GM12864 (cell line): ENCODE results near the gene RIN2.

Experiments used
- DNase-seq: peaks from one replicate; pipeline ENCODE4 v3.0.0-alpha.2; 2011; ENCODE audit warnings: low read depth
- H3K4me3 ChIP-seq: 2 replicates; pipeline ENCODE4 v1.5.1; 2011; ENCODE audit warnings: mild to moderate bottlenecking, low read depth, low read length, control low read depth
- TF ChIP-seq, protein P1 (sequence below): IDR thresholded peaks from 2 replicates; pipeline ENCODE4 v1.5.1; 2011; ENCODE audit warnings: low read depth, mild to moderate bottlenecking, moderate library complexity, low read length, control low read depth, inconsistent platforms; ENCODE audit errors: missing control alignments

Gene RIN2

DNA sequence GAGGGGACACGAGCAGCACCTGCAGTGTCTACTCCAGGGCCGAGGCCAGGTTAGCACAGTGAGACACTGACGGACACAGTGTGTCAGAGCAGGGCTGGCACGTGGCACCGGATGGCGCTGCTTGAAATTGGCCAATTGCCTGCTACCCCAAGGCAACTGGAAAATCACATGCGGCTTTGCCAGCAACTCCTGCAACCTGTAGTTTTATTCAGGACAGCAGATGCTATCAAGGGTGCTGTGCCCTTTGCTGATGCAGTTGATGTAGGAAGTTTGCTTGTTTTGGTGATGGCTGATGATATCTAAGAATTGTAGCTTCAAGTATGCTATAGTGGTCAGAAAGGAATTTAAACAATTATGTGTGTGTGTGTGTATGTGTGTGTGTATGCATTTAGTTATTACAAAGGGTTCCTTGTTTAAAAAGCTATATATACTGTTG lies 25.9 kb downstream of the RIN2 start:
- no peak overlapping the region for H3K4me3 ChIP-seq
- TF ChIP-seq, protein P1, sequence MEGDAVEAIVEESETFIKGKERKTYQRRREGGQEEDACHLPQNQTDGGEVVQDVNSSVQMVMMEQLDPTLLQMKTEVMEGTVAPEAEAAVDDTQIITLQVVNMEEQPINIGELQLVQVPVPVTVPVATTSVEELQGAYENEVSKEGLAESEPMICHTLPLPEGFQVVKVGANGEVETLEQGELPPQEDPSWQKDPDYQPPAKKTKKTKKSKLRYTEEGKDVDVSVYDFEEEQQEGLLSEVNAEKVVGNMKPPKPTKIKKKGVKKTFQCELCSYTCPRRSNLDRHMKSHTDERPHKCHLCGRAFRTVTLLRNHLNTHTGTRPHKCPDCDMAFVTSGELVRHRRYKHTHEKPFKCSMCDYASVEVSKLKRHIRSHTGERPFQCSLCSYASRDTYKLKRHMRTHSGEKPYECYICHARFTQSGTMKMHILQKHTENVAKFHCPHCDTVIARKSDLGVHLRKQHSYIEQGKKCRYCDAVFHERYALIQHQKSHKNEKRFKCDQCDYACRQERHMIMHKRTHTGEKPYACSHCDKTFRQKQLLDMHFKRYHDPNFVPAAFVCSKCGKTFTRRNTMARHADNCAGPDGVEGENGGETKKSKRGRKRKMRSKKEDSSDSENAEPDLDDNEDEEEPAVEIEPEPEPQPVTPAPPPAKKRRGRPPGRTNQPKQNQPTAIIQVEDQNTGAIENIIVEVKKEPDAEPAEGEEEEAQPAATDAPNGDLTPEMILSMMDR: no peak
- no peak for DNase-seq

DNA sequence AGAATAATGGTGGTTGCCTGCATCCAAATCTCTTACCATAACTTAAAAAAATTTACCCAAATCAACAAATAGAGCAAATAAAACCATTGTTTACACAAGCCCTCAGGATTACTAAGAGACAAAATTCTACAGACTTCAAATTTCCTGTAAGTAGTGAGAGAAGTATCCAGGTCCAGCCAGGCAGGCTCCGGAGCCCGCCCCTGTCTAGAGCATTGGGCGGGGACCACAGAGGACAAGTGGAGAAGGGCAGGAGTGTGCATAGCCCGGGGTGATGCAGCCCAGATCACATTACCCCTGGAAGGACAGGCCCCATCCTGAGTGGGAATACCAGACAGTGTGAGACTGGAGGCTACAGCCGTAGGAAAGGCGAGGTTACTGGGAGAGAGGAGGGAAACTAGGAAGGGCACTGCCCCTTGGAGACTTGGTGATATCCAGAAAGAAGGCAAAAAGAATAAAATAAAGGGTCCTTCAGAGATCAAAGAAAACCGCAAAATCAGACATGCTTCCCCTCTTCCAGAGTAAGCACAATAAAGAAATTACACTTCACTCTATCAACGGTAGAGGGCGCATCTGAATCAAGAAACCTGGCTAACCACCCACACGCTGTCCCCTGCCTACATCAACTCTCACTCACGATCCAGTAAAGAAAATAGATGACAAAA lies 26.6 kb downstream of the RIN2 start:
- peak; percentile 29 for DNase-seq
- TF ChIP-seq, protein P1: peak; percentile 74
- H3K4me3 ChIP-seq: no peak overlapping the region

DNA sequence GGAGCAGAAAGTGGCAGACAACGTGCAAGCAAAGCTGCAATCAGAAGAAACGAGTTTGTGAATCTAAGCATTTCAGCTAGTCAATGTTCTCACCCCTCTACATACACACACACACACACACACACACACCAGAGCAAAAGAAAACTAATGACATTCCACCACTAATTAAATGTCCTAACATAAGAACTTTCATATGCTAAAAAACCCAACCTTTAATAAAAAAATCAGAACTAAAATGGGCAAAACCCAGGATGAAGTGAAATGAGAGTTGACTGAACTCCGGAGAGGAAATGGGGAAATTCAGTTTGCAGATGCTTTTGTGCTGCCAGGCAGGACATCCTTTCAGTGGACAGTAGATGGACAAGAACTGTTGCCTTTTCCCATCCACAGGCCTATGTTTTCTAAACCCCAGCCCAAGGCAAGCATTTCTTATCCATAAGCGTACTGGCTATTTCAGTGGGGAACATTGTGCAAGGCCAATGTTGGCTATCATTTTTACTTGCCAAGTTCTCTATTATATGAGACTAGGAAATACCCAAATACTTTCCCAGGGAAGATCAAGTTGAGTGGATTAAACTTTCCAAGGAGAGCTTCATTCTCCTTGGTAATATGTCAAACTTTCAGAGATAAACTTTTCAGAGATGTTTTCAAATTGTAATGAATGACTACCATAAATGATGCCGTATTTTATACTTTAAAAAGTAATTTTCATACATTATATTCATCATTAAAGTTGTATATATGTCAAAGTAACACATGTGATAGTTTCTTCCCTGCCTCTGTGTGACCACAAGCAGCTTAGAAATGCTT lies 27.3 kb downstream of the RIN2 start:
- no peak for DNase-seq
- no peak overlapping the region for H3K4me3 ChIP-seq
- TF ChIP-seq, protein P1: no peak

DNA sequence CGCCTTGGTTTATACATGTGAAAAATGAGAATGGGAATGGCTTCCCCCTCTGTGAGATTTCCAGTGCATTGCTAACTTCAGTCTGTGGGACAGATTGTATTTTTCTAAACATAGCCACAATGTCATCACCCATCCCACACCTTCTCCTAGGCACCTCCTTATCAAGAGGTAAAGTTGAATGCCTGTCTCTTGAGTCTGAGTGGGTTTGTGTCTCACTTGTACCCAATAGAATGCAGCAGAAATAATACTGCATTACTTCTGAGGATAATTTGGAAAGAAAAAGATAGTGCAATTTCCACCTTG lies 27.9 kb downstream of the RIN2 start:
- DNase-seq: no peak
- TF ChIP-seq, protein P1: no peak
- no peak overlapping the region for H3K4me3 ChIP-seq

DNA sequence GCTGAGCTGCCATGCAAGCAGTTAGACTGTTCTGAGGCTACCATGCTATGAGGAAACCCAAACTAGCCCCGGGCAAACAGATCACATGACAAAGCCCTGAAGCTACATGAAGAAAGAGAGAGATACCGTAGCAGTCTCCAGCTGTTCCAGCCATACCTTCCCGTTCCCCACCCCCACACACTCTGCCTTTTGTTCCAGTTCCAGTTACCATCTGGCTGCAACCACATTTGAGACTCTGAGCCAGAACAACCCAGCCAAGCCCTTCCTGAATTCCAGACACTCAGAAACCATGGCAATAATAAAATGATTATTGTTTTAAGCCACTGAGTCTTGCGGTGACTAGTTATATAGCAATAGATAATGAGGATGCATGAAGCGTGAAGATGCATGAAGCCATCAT lies 28.3 kb downstream of the RIN2 start:
- H3K4me3 ChIP-seq: no peak overlapping the region
- DNase-seq: no peak
- TF ChIP-seq, protein P1: no peak

DNA sequence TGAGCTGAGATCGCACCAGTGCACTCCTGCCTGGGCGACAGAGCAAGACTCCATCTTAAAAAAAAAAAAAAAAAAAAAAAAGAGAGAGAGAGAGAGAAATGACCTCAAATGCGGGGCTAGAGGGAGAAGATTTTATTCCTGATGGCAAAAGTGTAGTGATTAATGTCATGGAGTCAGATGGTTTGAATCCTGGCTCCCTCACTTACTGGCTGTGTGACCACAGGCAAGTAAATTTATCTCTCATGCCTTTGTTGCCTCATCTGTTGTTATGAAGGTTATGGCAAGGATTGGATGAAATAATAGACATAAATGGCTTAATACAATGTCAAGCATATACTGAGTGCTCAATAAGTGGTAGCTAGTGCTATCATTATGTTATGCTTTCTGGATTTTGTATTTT lies 29.3 kb downstream of the RIN2 start:
- no peak for DNase-seq
- H3K4me3 ChIP-seq: no peak overlapping the region
- TF ChIP-seq, protein P1: no peak

DNA sequence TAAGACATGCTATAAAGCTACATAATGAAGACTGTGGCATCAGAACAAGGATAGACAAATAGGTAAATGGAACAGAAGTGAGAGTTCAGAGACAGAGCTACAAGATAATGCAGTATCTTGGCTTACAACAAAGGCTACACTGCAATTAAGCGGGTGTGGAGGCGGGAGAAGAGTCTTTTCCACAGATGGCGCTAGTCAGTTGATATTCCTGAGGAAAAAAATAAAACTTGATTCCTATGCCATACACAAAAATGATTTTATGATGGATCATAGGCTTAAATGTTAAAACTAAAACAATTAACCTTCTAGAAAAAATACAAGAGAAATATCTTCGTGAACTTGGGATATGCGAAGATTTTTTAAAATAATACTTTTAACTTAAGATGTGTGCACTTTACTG lies 31.0 kb downstream of the RIN2 start:
- TF ChIP-seq, protein P1: no peak
- no peak for DNase-seq
- H3K4me3 ChIP-seq: no peak overlapping the region
